ENCODE measurements around the gene CADPS2.
"Not testable (repeated sequence)": the region's sequence is repeated elsewhere in the genome, so short reads cannot be mapped to it uniquely, and the experiment has no call there.

Gene CADPS2

GRCh38 chr7:122298618-122299017 lies 587.6 kb downstream of the CADPS2 start:
- DNase-seq (ENCODE audit: low read depth in 3 of 3): no peak

GRCh38 chr7:122298131-122298530 lies 588.1 kb downstream of the CADPS2 start:
- DNase-seq (ENCODE audit: low read depth in 3 of 3): no peak

- DNase-seq (ENCODE audit: low read depth in 3 of 3): no peak
Observed at GRCh38 chr7:122291189-122291588, 595.1 kb downstream of the CADPS2 start.

GRCh38 chr7:122290476-122290875 lies 595.8 kb downstream of the CADPS2 start:
- no peak for DNase-seq (ENCODE audit: low read depth in 3 of 3)

- DNase-seq (ENCODE audit: low read depth in 3 of 3): no peak
Observed at GRCh38 chr7:122289426-122289825, 596.8 kb downstream of the CADPS2 start.

- not testable (repeated sequence) for DNase-seq (ENCODE audit: low read depth in 3 of 3)
Observed at GRCh38 chr7:122284608-122285007, 601.7 kb downstream of the CADPS2 start.

- no peak for DNase-seq (ENCODE audit: low read depth in 3 of 3)
Observed at GRCh38 chr7:122273117-122273516, 613.1 kb downstream of the CADPS2 start.

GRCh38 chr7:122269241-122269640 lies 617.0 kb downstream of the CADPS2 start:
- no peak for DNase-seq (ENCODE audit: low read depth in 3 of 3)

Measured in stimulated activated CD4-positive, alpha-beta T cell treated with anti-CD3 and anti-CD28 coated beads, TNF-alpha, amount 100 ng/mL, for 48 hours (primary cell).